Parathyroid adenoma (tissue), 2 donors: ENCODE results near the gene FAM20C.
"Not testable (repeated sequence)": the region's sequence is repeated elsewhere in the genome, so short reads cannot be mapped to it uniquely, and the experiment has no call there.

Experiments used
- H2AFZ ChIP-seq: fragments of 300-600 bp; sonication (generic); one replicate; pipeline ENCODE4 v1.7.0; 2017; ENCODE audit warnings: antibody characterized with exemption, mild to moderate bottlenecking
- H3K27ac ChIP-seq: fragments of 300-600 bp; sonication (generic); one replicate; pipeline ENCODE4 v1.7.0; 2017
- H3K27me3 ChIP-seq: fragments of 300-600 bp; sonication (generic); one replicate; pipeline ENCODE4 v1.7.0; 2017; ENCODE audit warnings: low read length; ENCODE audit not compliant: control insufficient read depth, insufficient read depth
- H3K36me3 ChIP-seq: fragments of 300-600 bp; sonication (generic); one replicate; pipeline ENCODE4 v1.7.0; 2017; ENCODE audit warnings: low read length; ENCODE audit not compliant: control insufficient read depth, insufficient read depth
- H3K4me1 ChIP-seq: fragments of 300-600 bp; sonication (generic); one replicate; pipeline ENCODE4 v1.7.0; 2017; ENCODE audit warnings: control low read depth
- H3K4me2 ChIP-seq: fragments of 300-600 bp; sonication (generic); one replicate; pipeline ENCODE4 v1.7.0; 2017; ENCODE audit warnings: low read length
- H3K4me3 ChIP-seq: fragments of 300-600 bp; sonication (generic); one replicate; pipeline ENCODE4 v1.7.0; 2017; ENCODE audit warnings: low read depth, low read length
- H3K79me2 ChIP-seq: fragments of 300-600 bp; sonication (generic); one replicate; pipeline ENCODE4 v1.7.0; 2017; ENCODE audit warnings: control low read depth
- H3K9ac ChIP-seq: fragments of 300-600 bp; sonication (generic); one replicate; pipeline ENCODE4 v1.7.0; 2017; ENCODE audit warnings: mild to moderate bottlenecking
- H3K9me3 ChIP-seq: fragments of 300-600 bp; sonication (generic); one replicate; pipeline ENCODE4 v1.7.0; 2017; ENCODE audit warnings: low read length; ENCODE audit not compliant: control insufficient read depth
- TF ChIP-seq, protein P1 (sequence below): fragments of 300-600 bp; sonication (generic); IDR thresholded peaks from one replicate; pipeline ENCODE4 v1.7.0; 2017; ENCODE audit warnings: antibody characterized with exemption, mild to moderate bottlenecking
- donor health status: primary hyperparathyroidism.

FAM20C gene

GRCh38 chr7:204326-204725, 12.0 kb downstream of the FAM20C start:
- H3K4me2 ChIP-seq: no peak overlapping the region
- H3K4me3 ChIP-seq: no peak overlapping the region
- no peaks in the 10 kb centered on the region for H3K27me3 ChIP-seq
- H3K79me2 ChIP-seq: no peaks in the 10 kb centered on the region
- no peak overlapping the region for H3K9ac ChIP-seq
- no peaks in the 10 kb centered on the region for H3K4me1 ChIP-seq
- H3K27ac ChIP-seq: no peak overlapping the region
- TF ChIP-seq, protein P1, sequence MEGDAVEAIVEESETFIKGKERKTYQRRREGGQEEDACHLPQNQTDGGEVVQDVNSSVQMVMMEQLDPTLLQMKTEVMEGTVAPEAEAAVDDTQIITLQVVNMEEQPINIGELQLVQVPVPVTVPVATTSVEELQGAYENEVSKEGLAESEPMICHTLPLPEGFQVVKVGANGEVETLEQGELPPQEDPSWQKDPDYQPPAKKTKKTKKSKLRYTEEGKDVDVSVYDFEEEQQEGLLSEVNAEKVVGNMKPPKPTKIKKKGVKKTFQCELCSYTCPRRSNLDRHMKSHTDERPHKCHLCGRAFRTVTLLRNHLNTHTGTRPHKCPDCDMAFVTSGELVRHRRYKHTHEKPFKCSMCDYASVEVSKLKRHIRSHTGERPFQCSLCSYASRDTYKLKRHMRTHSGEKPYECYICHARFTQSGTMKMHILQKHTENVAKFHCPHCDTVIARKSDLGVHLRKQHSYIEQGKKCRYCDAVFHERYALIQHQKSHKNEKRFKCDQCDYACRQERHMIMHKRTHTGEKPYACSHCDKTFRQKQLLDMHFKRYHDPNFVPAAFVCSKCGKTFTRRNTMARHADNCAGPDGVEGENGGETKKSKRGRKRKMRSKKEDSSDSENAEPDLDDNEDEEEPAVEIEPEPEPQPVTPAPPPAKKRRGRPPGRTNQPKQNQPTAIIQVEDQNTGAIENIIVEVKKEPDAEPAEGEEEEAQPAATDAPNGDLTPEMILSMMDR: no peak
- H2AFZ ChIP-seq: no peak overlapping the region
- H3K9me3 ChIP-seq: no peaks in the 10 kb centered on the region
- no peaks in the 10 kb centered on the region for H3K36me3 ChIP-seq

- TF ChIP-seq, protein P1: no peak
- no peaks in the 10 kb centered on the region for H3K4me1 ChIP-seq
- H3K27ac ChIP-seq: no peak overlapping the region
- no peak overlapping the region for H3K9ac ChIP-seq
- no peak overlapping the region for H3K4me2 ChIP-seq
- no peaks in the 10 kb centered on the region for H3K36me3 ChIP-seq
- no peaks in the 10 kb centered on the region for H3K9me3 ChIP-seq
- no peaks in the 10 kb centered on the region for H3K79me2 ChIP-seq
- H2AFZ ChIP-seq: no peak overlapping the region
- H3K4me3 ChIP-seq: no peak overlapping the region
- no peaks in the 10 kb centered on the region for H3K27me3 ChIP-seq
These were observed 13.0 kb downstream of the FAM20C start for GRCh38 chr7:205115-206010.

DNA sequence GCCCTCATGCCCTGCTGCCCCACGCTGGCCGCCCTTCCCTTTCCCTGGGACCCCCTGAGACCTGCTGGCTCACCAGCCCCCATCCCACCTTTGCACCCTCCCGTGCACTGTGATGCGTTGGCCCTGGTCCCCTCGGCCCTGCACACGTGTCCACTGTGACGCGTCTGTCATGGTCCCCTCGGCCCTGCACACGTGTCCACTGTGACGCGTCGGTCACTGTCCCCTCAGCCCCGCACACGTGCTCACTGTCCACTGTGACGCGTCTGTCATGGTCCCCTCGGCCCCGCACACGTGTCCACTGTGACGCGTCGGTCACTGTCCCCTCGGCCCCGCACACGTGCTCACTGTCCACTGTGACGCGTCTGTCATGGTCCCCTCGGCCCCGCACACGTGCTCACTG, 14.0 kb downstream of the FAM20C start:
- H2AFZ ChIP-seq, H3K9me3 ChIP-seq, H3K36me3 ChIP-seq, H3K9ac ChIP-seq, H3K4me2 ChIP-seq, H3K27ac ChIP-seq, H3K79me2 ChIP-seq, H3K27me3 ChIP-seq, H3K4me1 ChIP-seq, H3K4me3 ChIP-seq: not testable (repeated sequence)

DNA sequence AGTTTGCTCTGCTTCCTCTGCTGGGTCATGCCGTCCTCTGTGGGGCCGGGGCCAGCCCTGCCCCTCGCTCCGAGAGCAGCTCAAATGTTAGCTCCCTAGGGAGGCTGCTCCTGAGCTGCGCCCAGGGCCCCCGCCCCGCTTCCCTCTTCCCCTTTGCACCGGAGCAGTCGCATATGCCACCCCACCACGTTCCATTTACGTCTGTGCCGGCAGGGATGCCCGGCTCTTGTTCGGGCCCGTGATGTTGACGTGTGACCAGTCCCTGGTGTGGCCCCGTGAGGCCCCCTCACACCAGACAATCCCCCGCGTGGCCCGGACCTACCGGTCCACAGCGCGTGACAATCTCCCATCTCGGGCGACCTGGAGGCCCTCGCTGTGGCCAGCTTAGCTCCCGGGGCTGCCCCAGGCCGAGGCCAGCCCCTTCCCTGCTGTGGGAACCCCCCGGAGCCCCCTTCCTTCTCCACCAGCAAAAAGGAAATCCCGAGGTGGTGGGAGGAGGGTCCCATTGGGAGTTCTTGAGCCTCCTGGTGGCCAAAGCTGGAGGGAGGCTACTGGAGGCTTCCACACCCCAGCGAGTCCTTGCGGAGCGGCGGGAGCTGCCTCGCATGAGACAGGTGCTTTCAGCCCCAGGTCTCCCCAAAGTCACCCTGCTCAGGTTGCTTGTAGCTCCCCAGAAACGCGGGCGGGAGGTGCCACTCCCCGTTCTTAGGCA, 15.2 kb downstream of the FAM20C start:
- Histone ChIP-seq H2AFZ (no peak overlapping the region), H3K4me1 (no peaks in the 10 kb centered on the region), H3K4me2 (no peak overlapping the region), H3K79me2 (peaks cover 9% of the 10 kb centered on the region), H3K27ac (no peak overlapping the region), H3K4me3 (no peak overlapping the region), H3K27me3 (no peaks in the 10 kb centered on the region), H3K9ac (no peak overlapping the region), H3K36me3 (no peaks in the 10 kb centered on the region), H3K9me3 (no peaks in the 10 kb centered on the region)
- TF ChIP-seq, protein P1: no peak

GRCh38 chr7:208130-208673, 15.8 kb downstream of the FAM20C start:
- TF ChIP-seq, protein P1: no peak
- no peaks in the 10 kb centered on the region for H3K36me3 ChIP-seq

More at GRCh38 chr7:208130-208673, 15.8 kb downstream of the FAM20C start:
- no peak overlapping the region for H3K4me2 ChIP-seq
- H3K4me1 ChIP-seq: no peaks in the 10 kb centered on the region
- no peak overlapping the region for H3K9ac ChIP-seq
- no peak overlapping the region for H3K4me3 ChIP-seq
- no peaks in the 10 kb centered on the region for H3K27me3 ChIP-seq
- no peaks in the 10 kb centered on the region for H3K9me3 ChIP-seq
- H3K27ac ChIP-seq: no peak overlapping the region
- H2AFZ ChIP-seq: no peak overlapping the region
- peaks cover 9% of the 10 kb centered on the region for H3K79me2 ChIP-seq
